ENCODE results near the gene TRIM54.

DNA sequence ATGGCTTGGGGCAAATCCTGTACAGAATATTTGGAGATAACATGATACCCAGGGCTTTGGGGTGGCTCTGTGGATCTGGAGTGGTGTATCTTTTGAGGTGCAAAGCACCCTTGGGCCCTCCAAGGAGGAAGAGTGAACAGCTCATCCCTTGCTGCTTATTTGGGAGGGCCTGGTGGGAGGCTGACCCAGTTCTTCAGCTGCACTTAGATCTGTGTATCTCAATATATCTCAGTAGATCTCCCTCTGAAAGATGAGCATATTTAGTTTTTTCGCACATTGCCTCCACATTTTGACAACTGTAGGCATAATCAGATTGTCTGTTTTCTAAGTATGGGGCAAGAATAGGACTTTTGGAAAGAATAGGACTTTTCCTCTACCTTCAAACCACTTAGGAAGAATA is 2.8 kb downstream of the TRIM54 start:
- no peak for TF ChIP-seq POLR2A (IDR thresholded peaks at IDR 0.05)
- TF ChIP-seq, protein P1, sequence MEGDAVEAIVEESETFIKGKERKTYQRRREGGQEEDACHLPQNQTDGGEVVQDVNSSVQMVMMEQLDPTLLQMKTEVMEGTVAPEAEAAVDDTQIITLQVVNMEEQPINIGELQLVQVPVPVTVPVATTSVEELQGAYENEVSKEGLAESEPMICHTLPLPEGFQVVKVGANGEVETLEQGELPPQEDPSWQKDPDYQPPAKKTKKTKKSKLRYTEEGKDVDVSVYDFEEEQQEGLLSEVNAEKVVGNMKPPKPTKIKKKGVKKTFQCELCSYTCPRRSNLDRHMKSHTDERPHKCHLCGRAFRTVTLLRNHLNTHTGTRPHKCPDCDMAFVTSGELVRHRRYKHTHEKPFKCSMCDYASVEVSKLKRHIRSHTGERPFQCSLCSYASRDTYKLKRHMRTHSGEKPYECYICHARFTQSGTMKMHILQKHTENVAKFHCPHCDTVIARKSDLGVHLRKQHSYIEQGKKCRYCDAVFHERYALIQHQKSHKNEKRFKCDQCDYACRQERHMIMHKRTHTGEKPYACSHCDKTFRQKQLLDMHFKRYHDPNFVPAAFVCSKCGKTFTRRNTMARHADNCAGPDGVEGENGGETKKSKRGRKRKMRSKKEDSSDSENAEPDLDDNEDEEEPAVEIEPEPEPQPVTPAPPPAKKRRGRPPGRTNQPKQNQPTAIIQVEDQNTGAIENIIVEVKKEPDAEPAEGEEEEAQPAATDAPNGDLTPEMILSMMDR (IDR thresholded peaks at IDR 0.05) = no peak

Measured in lower leg skin (tissue), 3 donors.